A673 (cell line): Measurements from ENCODE around the gene LCLAT1. TPM values are rescaled to one million over a fixed set of nuclear protein-coding genes. Genes with fewer than 3 reads are reported as not detected.

Source experiments
- BruUV-seq: library from RNA; stranded (reverse); fragments of 400-500 nt; replicated peaks from 2 replicates; lab custom pipeline; 2021; lab: Mats Ljungman, UMichigan
- CTCF ChIA-PET: fragments of 300-600 bp; sonication (Branson Sonifier 250); formaldehyde crosslinking; loops from one replicate; lab custom pipeline; 2022; ENCODE audit warnings: antibody characterized with exemption; lab: Charles Lee
- POLR2A ChIA-PET: fragments of 300-600 bp; sonication (Branson Sonifier 250); formaldehyde crosslinking; loops from one replicate; lab custom pipeline; 2022; ENCODE audit warnings: antibody characterized with exemption; ENCODE audit not compliant: low non-redundant PET; lab: Charles Lee
- DNase-seq: peaks from one replicate; pipeline ENCODE4 v3.0.0-alpha.2; 2015; ENCODE audit warnings: low spot score
- H3K27ac ChIP-seq: fragments of 200-600 bp; sonication (generic); 2 replicates; pipeline ENCODE4 v1.5.1; 2016; ENCODE audit warnings: mixed run types, low read depth, mild to moderate bottlenecking, mixed read lengths, antibody characterized with exemption, low read length; ENCODE audit not compliant: poor library complexity, severe bottlenecking
- H3K27me3 ChIP-seq: fragments of 200-600 bp; sonication (generic); replicated peaks from 2 replicates; pipeline ENCODE4 v1.6.1; 2017; ENCODE audit warnings: mixed run types, low read depth, mild to moderate bottlenecking, mixed read lengths, antibody characterized with exemption, low read length; ENCODE audit not compliant: insufficient read depth, poor library complexity
- H3K36me3 ChIP-seq: fragments of 200-600 bp; sonication (generic); 2 replicates; pipeline ENCODE4 v1.6.1; 2016; ENCODE audit warnings: mixed run types, mild to moderate bottlenecking, mixed read lengths, antibody characterized with exemption, low read length; ENCODE audit not compliant: insufficient read depth, poor library complexity, severe bottlenecking
- H3K4me1 ChIP-seq: fragments of 200-600 bp; sonication (generic); 2 replicates; pipeline ENCODE4 v1.6.1; 2017; ENCODE audit warnings: mixed run types, mild to moderate bottlenecking, mixed read lengths, antibody characterized with exemption, low read length; ENCODE audit not compliant: insufficient read depth, poor library complexity, severe bottlenecking
- H3K4me3 ChIP-seq: fragments of 200-600 bp; sonication (generic); 2 replicates; pipeline ENCODE4 v1.5.1; 2016; ENCODE audit warnings: low read depth, mixed run types, mild to moderate bottlenecking, mixed read lengths, low read length; ENCODE audit not compliant: poor library complexity, severe bottlenecking
- H3K9me3 ChIP-seq: fragments of 200-600 bp; sonication (generic); 2 replicates; pipeline ENCODE4 v1.6.1; 2016; ENCODE audit warnings: mixed run types, low read depth, mild to moderate bottlenecking, mixed read lengths, antibody characterized with exemption, low read length; ENCODE audit not compliant: poor library complexity, severe bottlenecking
- EZH2 ChIP-seq: fragments of 200-600 bp; sonication (generic); IDR thresholded peaks from 2 replicates; pipeline ENCODE4 v1.6.1; 2017; ENCODE audit warnings: borderline replicate concordance, low read depth, mild to moderate bottlenecking, mixed read lengths, antibody characterized with exemption, low read length; ENCODE audit not compliant: poor library complexity, severe bottlenecking
- intact Hi-C: fragments of 100-400 bp; cut with micrococcal nuclease; formaldehyde crosslinking; loops from one replicate; pipeline ENCODE4 v1.10.0; 2022; ENCODE audit not compliant: unreplicated experiment
- total RNA-seq: library from RNA; stranded (reverse); gene quantifications from 2 replicates; pipeline ENCODE4 v1.2.3, GENCODE V29; 2021
- TF ChIP-seq, protein P1 (sequence below): fragments of 300-800, 200-600 bp; sonication (generic); conservative IDR thresholded peaks from 2 replicates; pipeline ENCODE4 v1.5.1; 2017; ENCODE audit warnings: low read depth, mild to moderate bottlenecking, antibody characterized with exemption, low read length, moderate library complexity, mixed read lengths

Gene LCLAT1
- total RNA-seq, 1 experiment from 2014 or later = 35.3 TPM

DNA sequence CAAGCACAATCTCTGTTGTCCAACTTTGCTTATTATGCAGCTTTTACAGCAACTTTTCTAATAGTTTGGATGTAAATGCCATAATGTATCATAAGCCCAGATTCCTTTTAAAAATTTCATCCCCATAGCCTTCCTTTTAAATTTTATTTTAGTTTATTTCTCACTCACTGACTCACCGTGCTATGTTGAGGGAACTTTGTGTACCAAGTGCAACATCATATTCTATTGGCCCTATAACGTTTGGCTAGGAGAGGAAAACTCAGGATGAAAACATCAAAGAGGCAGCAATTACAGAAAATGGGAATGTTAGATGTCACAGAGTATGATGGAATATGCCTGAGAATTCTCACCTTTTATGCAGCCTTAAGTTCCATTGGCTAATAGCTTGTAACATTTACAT is 135.5 kb downstream of the LCLAT1 start:
- Histone ChIP-seq H3K4me3 (no peak overlapping the region), H3K9me3 (no peaks in the 10 kb centered on the region), H3K27ac (no peak overlapping the region), H3K36me3 (no peaks in the 10 kb centered on the region), H3K4me1 (no peaks in the 10 kb centered on the region), H3K27me3 (no peaks in the 10 kb centered on the region)
- POLR2A ChIA-PET = interaction anchor here (0.6 kb wide), 1 partner anchor 154 kb away, joined by 6 read pairs; no protein-coding TSS in a partner anchor
- CTCF ChIA-PET = interaction anchor here (0.8 kb wide), 1 partner anchor 11 kb away, joined by 3 read pairs; no protein-coding TSS in a partner anchor
- no TSS peak for BruUV-seq
- intact Hi-C loops = no loop called here
- no peak for TF ChIP-seq EZH2
- TF ChIP-seq, protein P1, sequence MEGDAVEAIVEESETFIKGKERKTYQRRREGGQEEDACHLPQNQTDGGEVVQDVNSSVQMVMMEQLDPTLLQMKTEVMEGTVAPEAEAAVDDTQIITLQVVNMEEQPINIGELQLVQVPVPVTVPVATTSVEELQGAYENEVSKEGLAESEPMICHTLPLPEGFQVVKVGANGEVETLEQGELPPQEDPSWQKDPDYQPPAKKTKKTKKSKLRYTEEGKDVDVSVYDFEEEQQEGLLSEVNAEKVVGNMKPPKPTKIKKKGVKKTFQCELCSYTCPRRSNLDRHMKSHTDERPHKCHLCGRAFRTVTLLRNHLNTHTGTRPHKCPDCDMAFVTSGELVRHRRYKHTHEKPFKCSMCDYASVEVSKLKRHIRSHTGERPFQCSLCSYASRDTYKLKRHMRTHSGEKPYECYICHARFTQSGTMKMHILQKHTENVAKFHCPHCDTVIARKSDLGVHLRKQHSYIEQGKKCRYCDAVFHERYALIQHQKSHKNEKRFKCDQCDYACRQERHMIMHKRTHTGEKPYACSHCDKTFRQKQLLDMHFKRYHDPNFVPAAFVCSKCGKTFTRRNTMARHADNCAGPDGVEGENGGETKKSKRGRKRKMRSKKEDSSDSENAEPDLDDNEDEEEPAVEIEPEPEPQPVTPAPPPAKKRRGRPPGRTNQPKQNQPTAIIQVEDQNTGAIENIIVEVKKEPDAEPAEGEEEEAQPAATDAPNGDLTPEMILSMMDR = no peak
- no peak for DNase-seq

DNA sequence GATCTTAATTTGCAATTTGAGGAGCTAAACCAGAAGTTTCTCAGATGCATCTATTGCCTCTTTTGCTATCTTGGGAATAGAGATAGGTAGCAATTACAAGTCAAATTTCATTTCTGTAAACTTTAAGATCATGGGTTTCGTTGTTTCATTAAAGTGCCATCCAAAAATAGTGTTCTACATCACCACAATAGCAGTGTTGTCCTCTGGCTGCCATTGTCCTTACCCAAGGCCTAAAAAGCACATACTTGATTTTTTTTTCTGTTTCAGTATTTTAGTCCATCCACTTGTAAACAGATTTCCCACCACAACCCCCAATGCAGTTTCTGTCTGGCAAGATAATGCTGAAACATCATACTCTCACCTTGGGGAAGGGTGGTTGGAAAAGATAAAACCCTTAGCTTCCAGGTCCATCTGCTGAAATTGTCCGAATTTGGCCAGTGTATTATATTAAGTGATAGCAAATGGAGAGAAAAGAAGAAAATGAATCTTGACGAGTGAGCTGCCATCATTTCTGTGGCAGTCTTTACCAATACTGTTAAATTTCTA is 136.2 kb downstream of the LCLAT1 start:
- no TSS peak for BruUV-seq
- H3K9me3 ChIP-seq = no peaks in the 10 kb centered on the region
- H3K4me3 ChIP-seq = no peak overlapping the region
- ChIA-PET POLR2A (no interaction called here), CTCF (interaction anchor here (0.8 kb wide), 1 partner anchor 11 kb away, joined by 3 read pairs; no protein-coding TSS in a partner anchor)
- intact Hi-C loops = no loop called here
- no peaks in the 10 kb centered on the region for H3K36me3 ChIP-seq
- H3K27me3 ChIP-seq = no peaks in the 10 kb centered on the region
- no peak for TF ChIP-seq EZH2
- TF ChIP-seq, protein P1 = no peak
- no peak for DNase-seq
- no peaks in the 10 kb centered on the region for H3K4me1 ChIP-seq
- H3K27ac ChIP-seq = no peak overlapping the region

DNA sequence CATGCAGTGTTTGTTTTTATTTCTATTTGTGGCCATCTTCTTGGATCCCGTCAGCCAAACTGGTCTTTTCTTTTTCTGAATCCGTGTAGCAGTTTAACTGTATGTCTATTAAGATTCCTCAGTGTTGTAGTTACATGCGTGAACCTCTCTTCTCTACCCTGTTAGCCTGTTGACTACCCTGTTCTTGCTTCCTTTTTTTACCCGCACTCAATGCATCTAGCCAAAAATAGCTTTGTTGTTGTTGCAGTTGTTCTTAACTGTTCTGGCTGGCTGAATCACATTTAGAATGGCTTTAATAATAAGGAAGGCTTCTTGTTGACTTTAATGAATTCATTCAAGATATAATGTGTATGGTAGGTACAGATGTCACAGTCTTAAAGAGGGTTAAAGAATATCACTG is 137.1 kb downstream of the LCLAT1 start:
- TF ChIP-seq, protein P1 = no peak
- TF ChIP-seq EZH2 = no peak
- no TSS peak for BruUV-seq
- no peaks in the 10 kb centered on the region for H3K9me3 ChIP-seq
- no peak overlapping the region for H3K4me3 ChIP-seq
- no peak overlapping the region for H3K27ac ChIP-seq
- no peaks in the 10 kb centered on the region for H3K36me3 ChIP-seq
- ChIA-PET CTCF (no interaction called here), POLR2A (no interaction called here)
- no peaks in the 10 kb centered on the region for H3K27me3 ChIP-seq
- intact Hi-C loops = no loop called here
- no peak for DNase-seq
- H3K4me1 ChIP-seq = no peaks in the 10 kb centered on the region
